Measurements from ENCODE around the gene APC2.

APC2 gene

GRCh38 chr19:1456121-1456900, 6.4 kb downstream of the APC2 start:
- no peak for TF ChIP-seq CTCF (IDR thresholded peaks at IDR 0.05)
- intact Hi-C loops (cut with DNase I; ENCODE audit: low total_unique reads): no loop called here
- H3K27ac ChIP-seq: no peak overlapping the region
- no peaks in the 10 kb centered on the region for H3K9me3 ChIP-seq
- DNase-seq: no peak
- H3K27me3 ChIP-seq: peaks cover 3 to 75% of the 10 kb centered on the region in 2 donors
- peaks cover 9 to 15% (median 9%) of the 10 kb centered on the region in 3 donors for H3K36me3 ChIP-seq
- H3K4me3 ChIP-seq: no peak overlapping the region
- H3K4me1 ChIP-seq: peaks cover 0 to 54% (median 26%) of the 10 kb centered on the region in 4 donors

- intact Hi-C loops (cut with DNase I; ENCODE audit: low total_unique reads): no loop called here
- Histone ChIP-seq H3K4me1 (peaks cover 0 to 45% (median 24%) of the 10 kb centered on the region in 4 donors), H3K27ac (no peak overlapping the region), H3K9me3 (no peaks in the 10 kb centered on the region), H3K36me3 (peaks cover 9 to 16% (median 10%) of the 10 kb centered on the region in 3 donors), H3K27me3 (peaks cover 3 to 67% of the 10 kb centered on the region in 2 donors), H3K4me3 (no peak overlapping the region)
- no peak for DNase-seq
- TF ChIP-seq CTCF (IDR thresholded peaks at IDR 0.05): no peak
Measured at GRCh38 chr19:1457031-1457739, 7.3 kb downstream of the APC2 start.

GRCh38 chr19:1457892-1458291, 8.0 kb downstream of the APC2 start:
- peaks cover 0 to 38% (median 21%) of the 10 kb centered on the region in 4 donors for H3K4me1 ChIP-seq
- no peak for DNase-seq
- intact Hi-C loops (cut with DNase I; ENCODE audit: low total_unique reads): no loop called here
- peaks cover 9 to 16% (median 10%) of the 10 kb centered on the region in 3 donors for H3K36me3 ChIP-seq
- no peaks in the 10 kb centered on the region for H3K9me3 ChIP-seq
- no peak for TF ChIP-seq CTCF (IDR thresholded peaks at IDR 0.05)
- H3K27me3 ChIP-seq: peaks cover 3 to 59% of the 10 kb centered on the region in 2 donors
- no peak overlapping the region for H3K4me3 ChIP-seq
- H3K27ac ChIP-seq: no peak overlapping the region

- intact Hi-C loops (cut with DNase I; ENCODE audit: low total_unique reads): no loop called here
- no peak for DNase-seq
- Histone ChIP-seq H3K27me3 (peaks cover 0 to 49% of the 10 kb centered on the region in 2 donors), H3K27ac (no peak overlapping the region), H3K36me3 (peaks cover 9 to 16% (median 10%) of the 10 kb centered on the region in 3 donors), H3K4me1 (peaks cover 0 to 24% (median 9%) of the 10 kb centered on the region in 4 donors), H3K4me3 (no peak overlapping the region), H3K9me3 (no peaks in the 10 kb centered on the region)
- no peak for TF ChIP-seq CTCF (IDR thresholded peaks at IDR 0.05)
Measured at GRCh38 chr19:1459479-1459878, 9.6 kb downstream of the APC2 start.

GRCh38 chr19:1460033-1460995, 10.4 kb downstream of the APC2 start:
- Histone ChIP-seq H3K36me3 (peaks cover 9 to 16% (median 10%) of the 10 kb centered on the region in 3 donors), H3K27me3 (peaks cover 0 to 45% of the 10 kb centered on the region in 2 donors), H3K27ac (no peak overlapping the region), H3K4me3 (no peak overlapping the region), H3K9me3 (no peaks in the 10 kb centered on the region), H3K4me1 (peaks cover 0 to 23% (median 7%) of the 10 kb centered on the region in 4 donors)
- DNase-seq: no peak
- no peak for TF ChIP-seq CTCF (IDR thresholded peaks at IDR 0.05)
- intact Hi-C loops (cut with DNase I; ENCODE audit: low total_unique reads): no loop called here
